Ascending aorta (tissue), 2 donors: ENCODE measurements around the gene RASA1. TPM values are rescaled to one million over a fixed set of nuclear protein-coding genes. Genes with fewer than 3 reads are reported as not detected.
A peak's percentile ranks its signal among the peaks of the same experiment; 100 is the strongest.

ENCODE experiments used
- DNase-seq, 2 donors: peaks; one replicate each; pipeline ENCODE4 v3.0.0-alpha.2; 2019; ENCODE audit warnings: low spot score in 2 of 2
- H3K27ac ChIP-seq, 2 donors: fragments of 200-600 bp; sonication (generic); one replicate each; pipeline ENCODE4 v1.5.1; 2016 to 2017; ENCODE audit warnings: mild to moderate bottlenecking in 1 of 2
- H3K27me3 ChIP-seq: fragments of 200-600 bp; sonication (generic); one replicate; pipeline ENCODE4 v1.5.1; 2017
- H3K36me3 ChIP-seq, 2 donors: fragments of 200-600 bp; sonication (generic); one replicate each; pipeline ENCODE4 v1.5.1; 2016
- H3K4me1 ChIP-seq, 2 donors: fragments of 200-600 bp; sonication (generic); one replicate each; pipeline ENCODE4 v1.5.1; 2016 to 2017; ENCODE audit warnings: mild to moderate bottlenecking in 1 of 2
- H3K4me3 ChIP-seq, 2 donors: fragments of 200-600 bp; sonication (generic); one replicate each; pipeline ENCODE4 v1.5.1; 2016 to 2017; ENCODE audit warnings: mild to moderate bottlenecking in 1 of 2
- H3K9me3 ChIP-seq, 2 donors: fragments of 200-600 bp; sonication (generic); one replicate each; pipeline ENCODE4 v1.5.1; 2016
- CTCF ChIP-seq, 3 experiments: fragments of 200-600 bp in 2 of 3; fragments of 450-650 bp in 1 of 3; sonication (generic) in 2 of 3; IDR thresholded peaks; one replicate each; pipeline ENCODE4 v1.5.1; 2016 to 2019; ENCODE audit warnings: antibody characterized with exemption in 3 of 3, mild to moderate bottlenecking in 1 of 3, moderate library complexity in 1 of 3
- intact Hi-C: fragments of 100-400 bp; cut with DNase I; formaldehyde crosslinking; loops from one replicate; pipeline ENCODE4 v1.15.1; 2023
- total RNA-seq: library from RNA; depleted of rRNA; stranded (reverse); fragments of >200 nt; gene quantifications from one replicate; pipeline ENCODE4 v1.1.0, GENCODE V29; 2016

RASA1 gene
- total RNA-seq, 1 donor from 2014 or later: 30.5 TPM

- no peaks in the 10 kb centered on the region for H3K27me3 ChIP-seq
- H3K4me1 ChIP-seq: peaks cover 0 to 23% of the 10 kb centered on the region in 2 donors
- DNase-seq: no peak
- H3K9me3 ChIP-seq: no peaks in the 10 kb centered on the region
- peak overlapping the region; percentile 7 to 10 for H3K27ac ChIP-seq
- H3K36me3 ChIP-seq: peaks cover 38 to 75% of the 10 kb centered on the region in 2 donors
- no peak for TF ChIP-seq CTCF (IDR thresholded peaks at IDR 0.05)
- no peak overlapping the region for H3K4me3 ChIP-seq
- intact Hi-C loops: no loop called here
Measured at GRCh38 chr5:87394411-87395165, 126.9 kb downstream of the RASA1 start.

- no peak for TF ChIP-seq CTCF (IDR thresholded peaks at IDR 0.05)
- Histone ChIP-seq H3K4me1 (peaks cover 0 to 8% of the 10 kb centered on the region in 2 donors), H3K4me3 (no peak overlapping the region), H3K36me3 (peaks cover 43 to 72% of the 10 kb centered on the region in 2 donors), H3K27ac (peak overlapping the region in 1 of 2 donors; percentile 12), H3K9me3 (no peaks in the 10 kb centered on the region), H3K27me3 (no peaks in the 10 kb centered on the region)
- intact Hi-C loops: no loop called here
- DNase-seq: no peak
Measured at GRCh38 chr5:87398981-87399614, 131.4 kb downstream of the RASA1 start.

GRCh38 chr5:87399720-87400119, 132.0 kb downstream of the RASA1 start:
- Histone ChIP-seq H3K27ac (no peak overlapping the region), H3K9me3 (no peaks in the 10 kb centered on the region), H3K27me3 (no peaks in the 10 kb centered on the region), H3K4me3 (no peak overlapping the region), H3K36me3 (peaks cover 43 to 71% of the 10 kb centered on the region in 2 donors), H3K4me1 (peaks cover 0 to 5% of the 10 kb centered on the region in 2 donors)
- intact Hi-C loops: no loop called here
- DNase-seq: no peak
- no peak for TF ChIP-seq CTCF (IDR thresholded peaks at IDR 0.05)

GRCh38 chr5:87400305-87400899, 132.7 kb downstream of the RASA1 start:
- intact Hi-C loops: no loop called here
- Histone ChIP-seq H3K4me3 (no peak overlapping the region), H3K27ac (no peak overlapping the region), H3K4me1 (peaks cover 0 to 5% of the 10 kb centered on the region in 2 donors), H3K27me3 (no peaks in the 10 kb centered on the region), H3K9me3 (no peaks in the 10 kb centered on the region), H3K36me3 (peaks cover 38 to 71% of the 10 kb centered on the region in 2 donors)
- peak; percentile 33 to 71 (median 63) for TF ChIP-seq CTCF (IDR thresholded peaks at IDR 0.05)
- no peak for DNase-seq

GRCh38 chr5:87401626-87402025, 133.9 kb downstream of the RASA1 start:
- Histone ChIP-seq H3K4me1 (peaks cover 0 to 5% of the 10 kb centered on the region in 2 donors), H3K27me3 (no peaks in the 10 kb centered on the region), H3K4me3 (no peak overlapping the region), H3K36me3 (peaks cover 35 to 73% of the 10 kb centered on the region in 2 donors), H3K27ac (no peak overlapping the region), H3K9me3 (no peaks in the 10 kb centered on the region)
- no peak for TF ChIP-seq CTCF (IDR thresholded peaks at IDR 0.05)
- intact Hi-C loops: loop anchor here (1.0 kb wide), 1 partner anchor 331 kb away; no protein-coding TSS in a partner anchor
- DNase-seq: no peak
